IMR-90 (cell line): ENCODE measurements around the gene HSPA9. TPM values are rescaled to one million over a fixed set of nuclear protein-coding genes. Genes with fewer than 3 reads are reported as not detected.

Source experiments
- ATAC-seq: fragments of 200-7000 bp; cut with Tn5 transposase; 2 replicates; pipeline ENCODE4 v1.9.1; 2020; ENCODE audit warnings: low read depth, mild to moderate bottlenecking, moderate library complexity
- BruUV-seq: library from RNA; stranded (reverse); fragments of 400-500 nt; replicated peaks from 2 replicates; lab custom pipeline; 2021; lab: Mats Ljungman, UMichigan
- CTCF ChIA-PET: fragments of 300-600 bp; formaldehyde crosslinking; extraction: SDS; loops from one replicate; lab custom pipeline; 2021; ENCODE audit warnings: antibody characterized with exemption; lab: Yijun Ruan, JAX
- POLR2A ChIA-PET: fragments of 300-600 bp; sonication (Branson Sonifier 250); formaldehyde crosslinking; loops from one replicate; lab custom pipeline; 2022; ENCODE audit warnings: antibody characterized with exemption; ENCODE audit not compliant: unreplicated experiment; lab: Charles Lee
- DNase-seq: peaks from one replicate; pipeline ENCODE4 v3.0.0; 2013
- H2AFZ ChIP-seq: replicated peaks from 2 replicates; pipeline ENCODE3; 2013; ENCODE audit warnings: low read length, mild to moderate bottlenecking; ENCODE audit not compliant: poor library complexity
- H2AK5ac ChIP-seq: 2 replicates; pipeline ENCODE4 v1.6.1; 2013; ENCODE audit warnings: low read depth, low read length, inconsistent platforms
- H2AK9ac ChIP-seq: replicated peaks from 2 replicates; pipeline ENCODE3; 2013; ENCODE audit warnings: mild to moderate bottlenecking, low read depth, low read length, moderate library complexity; ENCODE audit not compliant: poor library complexity
- H2BK120ac ChIP-seq: 2 replicates; pipeline ENCODE4 v1.6.1; 2013; ENCODE audit warnings: low read depth, low read length, inconsistent platforms
- H2BK15ac ChIP-seq: 3 replicates; pipeline ENCODE4 v1.6.1; 2013; ENCODE audit warnings: low read depth, low read length, inconsistent platforms
- H2BK20ac ChIP-seq: 2 replicates; pipeline ENCODE4 v1.6.1; 2013; ENCODE audit warnings: low read depth, mild to moderate bottlenecking, inconsistent platforms, low read length, moderate library complexity
- H2BK5ac ChIP-seq: 2 replicates; pipeline ENCODE4 v1.6.1; 2013; ENCODE audit warnings: mild to moderate bottlenecking, low read depth, low read length, inconsistent platforms; ENCODE audit not compliant: poor library complexity, severe bottlenecking
- H3K14ac ChIP-seq: replicated peaks from 2 replicates; pipeline ENCODE4 v1.6.1; 2013; ENCODE audit warnings: low read depth, low read length, inconsistent platforms
- H3K18ac ChIP-seq: 2 replicates; pipeline ENCODE4 v1.6.1; 2013; ENCODE audit warnings: low read depth, low read length, control low read depth
- H3K23ac ChIP-seq: 2 replicates; pipeline ENCODE4 v1.6.1; 2013; ENCODE audit warnings: low read depth, low read length, inconsistent platforms
- H3K27ac ChIP-seq: 2 replicates; pipeline ENCODE4 v1.5.1; 2013; ENCODE audit warnings: mild to moderate bottlenecking, control low read depth, low read length; ENCODE audit not compliant: insufficient read depth
- H3K27me3 ChIP-seq: 2 replicates; pipeline ENCODE4 v1.6.1; 2013; ENCODE audit warnings: low read length; ENCODE audit not compliant: control insufficient read depth, insufficient read depth
- H3K36me3 ChIP-seq: 2 replicates; pipeline ENCODE4 v1.6.1; 2013; ENCODE audit warnings: low read length, mixed read lengths; ENCODE audit not compliant: control insufficient read depth, insufficient read depth
- H3K4ac ChIP-seq: 2 replicates; pipeline ENCODE4 v1.6.1; 2013; ENCODE audit warnings: low read depth, low read length, inconsistent platforms
- H3K4me1 ChIP-seq: 2 replicates; pipeline ENCODE4 v1.6.1; 2013; ENCODE audit warnings: low read length, mixed read lengths; ENCODE audit not compliant: control insufficient read depth, insufficient read depth
- H3K4me2 ChIP-seq: 2 replicates; pipeline ENCODE4 v1.6.1; 2013; ENCODE audit warnings: low read depth, mild to moderate bottlenecking, control low read depth, low read length, moderate library complexity
- H3K4me3 ChIP-seq: 2 replicates; pipeline ENCODE4 v1.5.1; 2013; ENCODE audit warnings: low read depth, mild to moderate bottlenecking, control low read depth, low read length, moderate library complexity; ENCODE audit not compliant: insufficient read depth
- H3K56ac ChIP-seq: 2 replicates; pipeline ENCODE4 v1.6.1; 2013; ENCODE audit warnings: low read length, inconsistent platforms; ENCODE audit not compliant: insufficient read depth; ENCODE audit errors: extremely low read depth
- H3K79me1 ChIP-seq, 2 experiments: 2 replicates each; pipeline ENCODE4 v1.6.1; 2013; ENCODE audit warnings: low read length in 2 of 2, inconsistent platforms in 1 of 2, low read depth in 1 of 2
- H3K9ac ChIP-seq: 2 replicates; pipeline ENCODE4 v1.6.1; 2013; ENCODE audit warnings: low read depth, low read length, control low read depth
- H3K9me1 ChIP-seq: 2 replicates; pipeline ENCODE4 v1.6.1; 2013; ENCODE audit warnings: low read length, inconsistent platforms; ENCODE audit not compliant: insufficient read depth
- H3K9me3 ChIP-seq: 2 replicates; pipeline ENCODE4 v1.6.1; 2013; ENCODE audit warnings: low read length; ENCODE audit not compliant: control insufficient read depth, insufficient read depth
- H4K20me1 ChIP-seq: 2 replicates; pipeline ENCODE4 v1.6.1; 2013; ENCODE audit warnings: low read length, inconsistent platforms; ENCODE audit not compliant: insufficient read depth
- H4K5ac ChIP-seq: 2 replicates; pipeline ENCODE4 v1.6.1; 2013; ENCODE audit warnings: mild to moderate bottlenecking, low read depth, low read length, control low read depth
- H4K8ac ChIP-seq, 2 experiments: 2 replicates each; pipeline ENCODE4 v1.6.1; 2013; ENCODE audit warnings: low read depth in 2 of 2, low read length in 2 of 2, control low read depth in 1 of 2, inconsistent platforms in 1 of 2
- H4K91ac ChIP-seq: 2 replicates; pipeline ENCODE4 v1.6.1; 2013; ENCODE audit warnings: low read depth, low read length, inconsistent platforms; ENCODE audit not compliant: insufficient read depth
- FOS ChIP-seq: fragments of 150-350 bp; IDR thresholded peaks from 2 replicates; pipeline ENCODE4 v1.6.1; 2016; ENCODE audit warnings: low read depth, low read length
- MXI1 ChIP-seq: IDR thresholded peaks from 2 replicates; pipeline ENCODE4 v1.6.1; 2012; ENCODE audit warnings: low read depth, mild to moderate bottlenecking, low read length, moderate library complexity, borderline replicate concordance
- NFE2L2 ChIP-seq: fragments of 150-350 bp; IDR thresholded peaks from 2 replicates; pipeline ENCODE4 v1.6.1; 2016; ENCODE audit warnings: low read depth, mild to moderate bottlenecking, low read length
- RFX5 ChIP-seq: IDR thresholded peaks from 2 replicates; pipeline ENCODE4 v1.8.0; 2012; ENCODE audit warnings: low read depth, mild to moderate bottlenecking, low read length, moderate library complexity
- SMC3 ChIP-seq: fragments of 150-350 bp; IDR thresholded peaks from 2 replicates; pipeline ENCODE4 v1.6.1; 2016; ENCODE audit warnings: low read depth, mild to moderate bottlenecking, antibody characterized with exemption, low read length, moderate library complexity
- WGBS, 2 experiments: methylation state at CpG; one replicate each; pipeline versions ENCODE4 v1.1.5 to v1.1.7; 2013; ENCODE audit warnings: missing lambda C conversion rate in 2 of 2; ENCODE audit not compliant: insufficient read length in 1 of 2; ENCODE audit errors: extremely low coverage in 2 of 2; 5-methylcytosine and 5-hydroxymethylcytosine counted together
- dilution Hi-C: fragments of 300-500 bp; cut with HindIII; formaldehyde crosslinking; loops from one replicate; pipeline ENCODE4 v1.14.3; 2018; ENCODE audit warnings: low sequenced_read_pairs; ENCODE audit not compliant: unreplicated experiment
- in situ Hi-C: fragments of 300-500 bp; cut with MboI; formaldehyde crosslinking; loops from 3 replicates; pipeline ENCODE4 v1.14.3; 2019; ENCODE audit warnings: low sequenced_read_pairs, inconsistent platforms, mixed read lengths
- intact Hi-C: fragments of 100-400 bp; cut with micrococcal nuclease; formaldehyde crosslinking; loops from 2 replicates; pipeline ENCODE4 v1.10.0; 2022
- polyA plus RNA-seq, 3 experiments: library from polyadenylated mRNA; depleted of rRNA; stranded (reverse); fragments of >200 nt; gene quantifications; 2 replicates each; pipeline ENCODE4 v1.2.3, GENCODE V29; 2012; ENCODE audit warnings: low replicate concordance in 1 of 3
- total RNA-seq: library from RNA; depleted of rRNA; stranded (reverse); fragments of >200 nt; gene quantifications from 2 replicates; pipeline ENCODE4 v1.2.3, GENCODE V29; 2012
- TF ChIP-seq, protein P1 (sequence below): fragments of 150-350 bp; IDR thresholded peaks from 2 replicates; pipeline ENCODE4 v1.6.1; 2016; ENCODE audit warnings: low read depth, mild to moderate bottlenecking, low read length, moderate library complexity, borderline replicate concordance

The HSPA9 gene
- total and polyA plus RNA-seq, 2 of the 4 experiments (the other 2 are of a cell fraction): 157 to 472 TPM

DNA sequence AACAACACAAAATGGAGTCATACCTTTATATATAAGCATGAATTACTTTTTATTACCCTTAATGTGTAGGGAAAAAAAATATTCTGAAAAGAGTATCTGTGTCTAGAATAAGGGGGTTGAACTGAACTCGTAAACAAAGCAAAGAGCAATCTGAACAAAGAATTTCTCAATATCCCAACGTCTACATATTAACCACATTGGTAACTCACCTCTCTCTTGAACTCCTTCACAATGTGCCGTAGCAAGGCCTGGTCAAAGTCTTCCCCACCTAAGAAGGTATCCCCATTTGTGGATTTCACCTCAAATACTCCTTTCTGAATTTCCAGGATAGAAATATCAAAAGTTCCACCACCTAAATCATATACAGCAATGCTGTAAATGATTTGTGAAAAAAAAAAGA, 8.4 kb downstream of the HSPA9 start:
- Histone ChIP-seq H2AK9ac (no peak overlapping the region), H3K9me3 (no peaks in the 10 kb centered on the region), H3K9ac (no peak overlapping the region), H3K9me1 (no peaks in the 10 kb centered on the region), H3K18ac (no peak overlapping the region), H4K8ac (no peak overlapping the region), H3K36me3 (peaks cover 64% of the 10 kb centered on the region), H3K23ac (no peak overlapping the region), H2BK15ac (no peak overlapping the region), H4K20me1 (peaks cover 59% of the 10 kb centered on the region), H2AFZ (no peak overlapping the region), H4K5ac (no peak overlapping the region), H2BK120ac (no peak overlapping the region), H3K79me1 (peaks cover 50 to 60% of the 10 kb centered on the region in 2 experiments), H3K27ac (no peak overlapping the region), H3K4ac (no peak overlapping the region), H3K4me1 (peaks cover 2% of the 10 kb centered on the region), H3K56ac (no peak overlapping the region), H3K4me3 (no peak overlapping the region), H2BK20ac (no peak overlapping the region), H2AK5ac (no peak overlapping the region), H3K4me2 (no peak overlapping the region), H4K91ac (no peak overlapping the region), H3K14ac (no peak overlapping the region), H2BK5ac (no peak overlapping the region), H3K27me3 (no peaks in the 10 kb centered on the region)
- dilution Hi-C loops: no loop called here
- no CpG with 5 or more reads among the region's 3 CpGs for WGBS, 2 experiments
- no peak for DNase-seq
- CTCF ChIA-PET: interaction anchor here (1.1 kb wide), 1 partner anchor 19 kb away, joined by 3 read pairs; no protein-coding TSS in a partner anchor
- no TSS peak for BruUV-seq
- TF ChIP-seq, protein P1, sequence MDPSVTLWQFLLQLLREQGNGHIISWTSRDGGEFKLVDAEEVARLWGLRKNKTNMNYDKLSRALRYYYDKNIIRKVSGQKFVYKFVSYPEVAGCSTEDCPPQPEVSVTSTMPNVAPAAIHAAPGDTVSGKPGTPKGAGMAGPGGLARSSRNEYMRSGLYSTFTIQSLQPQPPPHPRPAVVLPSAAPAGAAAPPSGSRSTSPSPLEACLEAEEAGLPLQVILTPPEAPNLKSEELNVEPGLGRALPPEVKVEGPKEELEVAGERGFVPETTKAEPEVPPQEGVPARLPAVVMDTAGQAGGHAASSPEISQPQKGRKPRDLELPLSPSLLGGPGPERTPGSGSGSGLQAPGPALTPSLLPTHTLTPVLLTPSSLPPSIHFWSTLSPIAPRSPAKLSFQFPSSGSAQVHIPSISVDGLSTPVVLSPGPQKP: no peak
- TF ChIP-seq NFE2L2: no peak
- TF ChIP-seq SMC3: no peak
- TF ChIP-seq FOS: no peak
- no peak for TF ChIP-seq MXI1
- TF ChIP-seq RFX5: no peak
- POLR2A ChIA-PET: interaction anchor here (0.9 kb wide), 1 partner anchor 11 kb away, joined by 4 read pairs; no protein-coding TSS in a partner anchor
- ATAC-seq: no peak
- intact Hi-C loops: no loop called here
- in situ Hi-C loops: no loop called here
